ENCODE data around the gene UROC1.
A peak's percentile ranks its signal among the peaks of the same experiment; 100 is the strongest.

The UROC1 gene

DNA sequence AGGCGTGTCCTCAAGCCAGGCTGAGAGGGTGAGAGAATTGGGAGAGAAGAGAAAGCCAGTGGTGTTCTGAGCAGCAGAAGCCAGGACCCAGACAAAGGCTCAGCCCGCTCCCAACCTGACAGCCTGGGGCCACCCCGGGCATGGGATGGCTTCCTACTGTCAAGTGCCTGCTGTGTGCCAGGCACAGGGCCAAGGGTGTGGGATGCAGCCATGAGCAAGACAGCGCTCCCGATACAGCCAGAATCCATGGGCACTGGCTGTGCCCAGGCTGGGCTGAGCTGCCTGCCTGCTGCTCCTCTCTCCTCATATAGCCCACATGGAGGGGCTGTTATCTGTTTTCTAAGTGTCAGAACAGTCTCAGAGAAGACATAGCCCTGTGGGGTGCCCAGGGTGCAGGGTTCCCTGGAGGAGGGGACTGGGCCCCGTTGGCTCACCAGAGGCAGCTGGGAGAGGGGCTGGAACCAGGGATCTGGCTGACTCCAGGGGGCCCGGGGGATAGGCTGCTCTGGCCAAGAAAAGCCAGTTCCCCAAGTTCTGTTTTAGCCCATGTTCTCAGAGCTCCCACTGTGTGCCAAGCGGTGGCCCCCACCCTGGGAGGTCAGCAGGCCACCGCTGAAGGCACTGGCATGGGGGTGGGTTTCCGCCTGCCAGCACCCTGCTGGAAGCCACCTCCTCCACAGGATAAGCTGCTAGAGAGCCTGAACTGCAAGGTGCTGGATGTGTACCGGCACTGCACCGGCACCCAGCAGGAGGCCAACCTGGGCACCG lies 83.9 kb downstream of the UROC1 start:
- no peak for DNase-seq (ENCODE audit: low read depth, low spot score)

GRCh38 chr3:126433105-126433430 lies 84.5 kb downstream of the UROC1 start:
- no peak for DNase-seq (ENCODE audit: low read depth, low spot score)
- H3K27ac ChIP-seq, result no peak overlapping the region

More for the DNA sequence above, 83.9 kb downstream of the UROC1 start:
- no peak overlapping the region for H3K27ac ChIP-seq

DNA sequence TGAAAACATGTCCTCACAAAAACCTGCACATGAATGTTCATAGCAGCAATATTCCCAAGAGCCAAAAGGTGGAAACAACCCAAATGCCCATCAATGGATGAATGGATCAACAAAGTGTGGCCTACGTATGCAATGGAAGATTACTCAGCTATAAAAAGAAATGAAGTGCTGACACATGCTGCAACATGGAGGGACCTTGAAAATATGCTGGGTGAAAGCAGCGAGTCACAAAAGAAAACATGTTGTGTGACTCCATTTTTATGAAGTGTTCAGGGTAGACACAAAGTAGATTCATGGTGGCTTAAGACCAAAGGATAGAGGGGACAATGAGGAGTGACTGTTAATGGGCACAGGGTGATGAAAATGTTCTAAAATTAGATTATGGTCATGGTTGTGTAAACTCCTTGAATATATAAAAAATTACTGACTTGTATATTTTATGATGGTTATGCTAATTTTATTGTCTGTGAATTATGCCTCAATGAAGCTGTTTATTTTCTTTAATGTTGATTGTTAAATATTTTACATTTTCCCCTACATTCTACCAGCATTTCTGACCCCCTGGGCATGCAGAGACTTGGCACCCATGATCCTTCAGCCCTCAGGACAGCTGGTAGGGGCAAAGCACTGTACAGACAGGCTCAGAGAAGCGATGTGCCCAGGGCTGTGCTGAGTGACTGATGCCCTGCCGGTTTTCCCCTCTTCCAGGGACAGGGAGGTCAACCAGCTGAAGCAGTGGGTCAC lies 85.0 kb downstream of the UROC1 start:
- H3K27ac ChIP-seq, result no peak overlapping the region
- DNase-seq (ENCODE audit: low read depth, low spot score), result peak; percentile 20

Measured in epithelial cell of prostate (primary cell).